GOT3 (cell line): ENCODE data around the gene TCAIM.

ENCODE experiments used
- DNase-seq: peaks from one replicate; lab custom pipeline; 2025; ENCODE audit warnings: mixed read lengths; lab: John Stamatoyannopoulos, UW

Gene TCAIM

DNA sequence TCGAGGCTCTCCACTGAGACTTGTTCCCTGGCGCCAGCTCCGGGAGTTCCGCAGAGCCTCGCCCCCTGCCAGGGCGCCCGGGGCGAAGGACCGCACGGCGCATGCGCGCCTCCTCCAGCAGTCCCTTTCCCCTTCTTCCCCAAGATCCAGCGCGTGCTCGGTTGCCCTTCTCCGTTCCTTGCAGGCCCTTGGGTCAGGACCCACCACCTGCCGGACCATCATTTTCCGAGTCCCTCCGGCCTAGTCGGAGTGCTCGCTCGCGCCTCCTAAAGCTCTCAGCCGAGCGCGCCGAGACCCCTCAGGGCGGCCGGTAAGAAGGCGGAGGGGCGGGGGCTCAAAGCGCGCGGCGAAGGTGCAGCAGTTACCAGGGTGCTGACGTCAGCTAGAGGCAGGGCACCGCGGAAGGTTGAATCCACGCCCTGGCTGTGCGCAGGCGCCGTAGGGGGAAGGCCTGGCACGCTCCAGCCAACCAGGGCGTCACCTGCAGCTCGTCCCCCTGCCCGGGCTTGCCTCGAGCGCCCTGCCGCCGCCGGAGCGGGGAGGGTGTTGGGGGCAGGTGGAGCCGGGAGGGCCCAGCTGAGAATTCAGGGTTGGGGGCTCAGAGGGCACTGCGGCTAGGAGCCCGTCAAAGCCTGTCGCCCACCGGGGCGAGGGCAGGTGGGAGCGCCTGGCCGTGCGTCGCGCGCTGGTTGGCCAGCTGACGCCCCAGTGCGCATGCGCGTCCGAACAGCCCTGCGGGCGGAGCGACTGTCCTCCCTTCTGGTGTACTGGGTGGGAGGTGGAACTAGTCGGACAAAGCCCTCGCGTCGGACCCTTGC is at the start of gene TCAIM:
TCAIM (plus strand) TSS at position 757 of the 818 bp plus-strand sequence. CDS start 16,017 bp downstream, outside the sequence.
- peak; percentile 96 for DNase-seq

GRCh38 chr3:44289882-44290462 is 48.6 kb upstream of the TCAIM start:
- no peak for DNase-seq

DNA sequence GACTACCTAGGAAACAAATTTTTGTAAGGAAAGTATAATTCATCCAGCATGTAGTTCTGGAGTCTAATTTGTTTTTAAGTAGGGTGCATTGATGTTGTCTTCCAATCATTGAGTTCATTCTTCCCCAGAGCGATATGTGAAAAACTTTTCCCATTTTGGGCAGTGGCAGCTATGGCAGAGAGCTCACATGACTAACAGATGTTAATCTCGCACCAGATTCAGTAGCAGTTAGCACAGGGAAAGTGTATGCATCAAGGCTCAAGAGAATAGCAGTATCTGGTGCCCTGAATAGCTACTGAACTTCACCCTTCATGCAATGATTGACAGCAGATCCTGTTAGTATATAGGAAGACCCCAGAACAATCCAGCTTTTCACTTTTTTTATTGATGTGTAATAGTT is 46.3 kb upstream of the TCAIM start:
- DNase-seq = no peak

DNA sequence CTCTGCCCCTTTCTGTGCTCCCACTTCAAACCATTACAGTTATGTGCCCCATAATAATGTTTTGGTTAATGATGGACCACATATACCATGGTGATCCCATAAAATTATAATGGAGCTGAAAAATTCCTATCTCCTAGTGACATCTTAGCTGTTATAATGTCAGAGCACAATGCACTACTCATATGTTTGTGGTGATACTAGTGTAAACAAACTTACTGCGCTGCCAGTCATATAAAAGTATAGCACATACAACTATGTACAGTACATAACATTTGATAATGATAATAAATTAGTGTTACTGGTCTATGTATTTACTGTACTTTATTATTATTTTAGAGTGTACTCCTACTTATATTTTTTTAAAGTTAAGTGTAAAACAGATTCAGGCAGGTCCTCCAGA is 45.6 kb upstream of the TCAIM start:
- DNase-seq = no peak

DNA sequence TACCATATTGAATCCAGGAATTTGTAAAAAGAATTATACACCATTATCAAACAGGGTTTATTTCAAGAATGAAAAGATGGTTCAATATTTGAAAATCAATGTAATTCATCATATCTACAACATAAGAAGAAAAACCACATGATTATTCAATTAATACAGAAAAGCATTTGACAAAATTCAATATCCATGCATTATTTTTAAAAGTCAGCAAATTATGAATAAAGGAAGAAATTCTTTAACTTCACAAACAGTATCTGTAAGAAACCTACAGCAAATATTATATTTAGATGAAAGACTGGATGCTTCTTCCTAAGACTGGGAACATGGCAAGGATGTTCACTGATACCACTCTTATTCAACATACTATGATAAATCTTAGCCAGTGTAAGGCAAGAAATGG is 41.3 kb upstream of the TCAIM start:
- DNase-seq = no peak

DNA sequence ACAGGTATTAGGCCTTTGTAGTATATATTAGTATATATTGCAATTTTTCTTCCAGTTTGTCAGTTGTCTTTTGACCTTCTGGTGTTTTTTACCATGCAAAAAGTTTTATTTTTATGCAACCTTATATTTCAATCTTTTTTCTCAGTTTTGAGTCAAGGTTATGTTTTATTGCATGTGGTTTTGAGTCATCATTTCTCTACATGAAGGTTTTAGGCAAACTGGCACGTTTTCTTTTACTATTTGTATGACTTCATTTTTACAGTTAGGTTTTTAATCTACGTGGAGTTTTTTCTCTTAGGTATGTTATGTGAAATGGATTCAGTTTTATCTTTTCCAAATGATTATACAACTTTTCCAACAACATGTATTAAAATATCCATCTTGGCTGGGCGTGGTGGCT is 36.8 kb upstream of the TCAIM start:
- DNase-seq = no peak

DNA sequence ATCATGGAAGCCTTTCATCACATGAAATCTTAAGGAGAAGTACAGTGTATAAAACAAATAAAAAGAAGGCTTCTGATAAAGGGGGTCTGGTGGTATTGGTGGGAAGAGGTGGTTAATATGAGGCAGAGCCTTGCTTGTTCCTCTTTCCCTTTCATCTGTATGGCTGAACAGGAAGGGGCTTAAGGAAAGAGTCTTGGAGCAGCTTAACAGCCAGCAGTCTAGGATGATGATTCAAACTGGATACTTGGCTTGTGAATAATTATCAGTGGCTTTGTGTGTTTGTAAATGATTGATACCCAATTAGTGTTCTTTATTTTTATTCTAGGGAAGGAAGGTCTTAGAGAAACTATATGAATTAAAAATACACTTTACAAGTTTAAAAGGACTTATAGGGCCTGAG is 29.1 kb upstream of the TCAIM start:
- DNase-seq = no peak

DNA sequence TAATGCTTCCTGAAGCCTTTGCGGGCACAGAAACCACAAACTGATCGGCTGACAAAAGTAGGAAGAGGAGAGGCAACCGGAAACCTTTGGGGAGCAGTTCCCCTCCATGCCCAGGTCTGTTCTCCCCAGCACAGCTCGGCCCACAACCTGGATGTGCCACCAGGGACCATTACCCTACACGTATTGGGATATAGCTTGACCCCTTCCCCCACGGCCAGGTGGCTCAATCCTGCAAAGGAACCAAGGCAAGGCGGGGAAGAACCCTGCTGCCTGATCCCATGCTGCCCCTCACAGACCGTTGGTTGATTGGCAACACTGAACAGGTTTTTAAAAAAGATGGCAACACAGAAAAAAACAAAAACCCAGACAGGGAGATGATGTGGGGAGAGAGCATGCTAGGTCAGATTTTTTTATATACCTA is 19.7 kb upstream of the TCAIM start:
- no peak for DNase-seq

- DNase-seq = no peak
These were observed 17.2 kb upstream of the TCAIM start for GRCh38 chr3:44321335-44321734.

DNA sequence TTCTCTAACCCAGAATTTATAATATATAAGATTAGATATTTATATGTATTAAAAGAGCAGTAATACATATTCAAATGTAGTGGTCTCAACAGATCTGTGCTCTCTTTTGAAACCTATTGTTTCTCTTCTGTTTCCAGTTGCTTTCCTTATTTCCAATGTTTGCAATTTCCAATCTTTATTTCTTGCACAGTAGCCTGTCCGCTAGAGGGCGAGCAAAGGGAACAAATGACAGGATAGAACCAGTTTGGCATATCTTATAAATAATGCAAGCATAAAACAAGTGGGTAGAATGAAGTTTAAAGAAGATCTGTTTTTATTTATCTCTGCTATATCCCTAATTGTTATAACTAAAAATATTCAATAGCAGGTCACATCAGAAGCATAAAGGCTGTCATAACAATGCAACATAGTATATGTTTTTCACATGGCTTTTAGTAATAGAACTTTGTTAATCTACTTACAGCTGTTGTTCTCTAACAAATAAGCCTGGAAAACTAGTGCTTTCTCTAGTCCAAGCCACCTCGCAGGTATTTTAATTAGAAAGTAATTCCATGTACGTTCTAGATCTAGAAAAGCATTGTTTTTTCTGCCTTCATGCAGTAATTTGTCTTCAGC is 15.1 kb upstream of the TCAIM start:
- no peak for DNase-seq

- DNase-seq = no peak
These were observed 14.0 kb upstream of the TCAIM start for GRCh38 chr3:44324584-44324983.

GRCh38 chr3:44326019-44326418 is 12.5 kb upstream of the TCAIM start:
- DNase-seq = no peak

DNA sequence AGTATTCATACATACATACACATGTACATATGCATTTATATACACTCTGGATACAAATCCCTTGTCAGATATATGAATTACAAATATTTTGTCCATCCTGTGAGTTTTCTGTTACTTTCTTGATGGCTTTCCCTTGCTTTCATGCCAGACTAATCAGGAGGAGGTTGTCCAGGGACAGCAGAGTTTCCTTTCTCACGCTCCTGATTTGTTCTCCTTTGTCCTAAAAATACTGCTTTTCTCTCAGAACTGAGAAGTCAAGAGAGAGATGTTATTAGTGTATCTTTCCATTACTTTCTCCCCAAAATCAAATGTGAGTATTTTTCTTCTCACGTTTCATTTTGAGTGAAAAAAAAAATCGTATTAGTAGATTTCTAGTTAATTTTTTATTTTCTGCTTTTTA is 12.1 kb upstream of the TCAIM start:
- no peak for DNase-seq

DNA sequence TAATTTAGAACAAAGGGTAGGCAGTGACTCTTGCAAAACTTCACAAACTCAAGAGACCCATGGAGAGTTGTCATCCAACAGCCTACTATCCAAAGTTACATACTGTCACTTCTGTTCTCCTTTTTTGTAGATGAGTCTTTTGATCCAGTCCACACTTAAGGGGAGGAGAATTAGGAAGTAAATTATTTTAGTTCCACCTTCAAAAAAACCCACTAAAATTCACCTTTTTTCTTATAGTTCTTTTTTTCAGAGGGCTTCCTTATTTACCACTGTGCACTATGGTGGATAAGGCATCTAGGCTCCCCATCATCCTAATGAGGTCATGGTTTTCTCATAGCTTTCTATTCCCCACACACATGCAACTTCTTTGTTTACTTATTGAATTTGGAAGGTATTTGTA is 8.6 kb upstream of the TCAIM start:
- DNase-seq = no peak

DNA sequence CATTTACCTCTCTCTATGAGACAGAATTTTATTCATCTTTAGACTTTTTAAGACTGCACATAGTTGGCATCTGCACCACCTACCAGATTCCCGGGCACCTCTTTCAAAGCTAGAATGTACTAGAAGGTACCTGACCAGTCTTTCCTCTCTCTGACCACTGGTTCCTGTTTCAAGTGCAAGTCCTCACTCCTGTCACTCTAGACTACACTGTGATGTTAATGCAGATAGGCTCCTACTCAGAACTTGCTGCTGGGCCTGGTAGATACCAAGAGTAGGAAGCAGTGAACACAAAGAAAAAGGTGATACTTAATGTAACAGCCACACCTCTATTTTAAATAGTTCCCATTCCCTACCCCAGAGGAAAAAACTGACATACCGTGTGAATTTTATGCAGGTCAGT is 8.1 kb upstream of the TCAIM start:
- DNase-seq = no peak

DNA sequence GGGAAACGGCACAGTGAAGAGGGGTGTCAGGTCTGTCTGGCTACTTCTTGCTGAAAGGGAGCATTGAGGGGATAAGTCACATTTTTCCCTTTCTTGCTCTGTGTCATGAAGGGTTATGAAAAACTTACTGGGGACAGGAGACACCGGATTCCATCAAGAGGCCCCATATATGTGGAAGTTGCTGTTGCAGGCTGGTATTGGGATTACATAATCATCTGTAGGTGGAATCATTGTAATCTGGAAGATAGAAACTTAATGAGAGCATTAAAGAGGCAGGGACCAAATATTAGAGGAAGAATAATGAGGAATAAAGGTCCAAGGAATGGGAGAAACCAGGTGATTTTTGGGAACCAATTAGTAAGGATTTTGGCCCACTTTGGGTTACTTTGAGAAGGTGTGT is 4.2 kb upstream of the TCAIM start:
- no peak for DNase-seq

DNA sequence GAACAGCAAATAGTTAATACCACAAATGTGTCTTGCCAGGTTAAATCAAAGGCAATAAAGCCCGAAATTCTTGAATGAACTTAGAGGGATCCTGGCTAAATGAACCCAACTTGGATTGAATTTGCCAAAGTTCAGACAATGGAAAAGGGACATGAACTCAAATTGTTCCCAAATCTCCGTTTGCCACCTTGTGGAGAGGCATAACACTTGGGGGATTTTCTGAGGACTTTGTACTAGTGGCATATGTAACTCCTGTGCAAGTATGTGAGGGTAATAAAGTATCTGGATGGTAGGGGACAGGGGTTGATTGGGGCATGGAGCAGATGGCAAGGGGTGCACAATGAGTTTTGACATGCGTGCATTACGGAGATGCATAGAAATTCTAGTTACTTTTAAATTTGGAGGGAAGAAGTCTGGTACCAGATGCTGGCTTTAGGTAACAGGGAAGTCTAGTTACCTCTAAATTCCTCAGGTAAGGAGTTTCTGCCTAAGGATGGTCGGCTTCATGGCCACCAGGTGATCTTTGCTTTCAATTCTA is 1.2 kb upstream of the TCAIM start:
- DNase-seq = no peak

DNA sequence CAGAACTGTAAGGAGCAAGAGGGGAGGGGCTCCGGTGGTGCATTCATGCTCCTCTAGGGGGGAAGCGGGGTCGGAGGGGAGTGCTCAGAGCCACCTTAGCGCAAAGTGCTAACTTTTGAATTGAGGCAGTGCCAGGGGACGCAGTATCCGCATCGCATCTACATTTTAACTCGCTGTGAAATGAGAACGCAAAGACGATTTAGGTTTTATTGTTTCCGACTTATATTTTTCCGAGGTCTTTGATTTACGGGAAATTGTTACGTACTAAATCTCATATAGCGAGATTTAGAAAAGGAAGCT is 212 bp downstream of the TCAIM start:
- DNase-seq = no peak

DNA sequence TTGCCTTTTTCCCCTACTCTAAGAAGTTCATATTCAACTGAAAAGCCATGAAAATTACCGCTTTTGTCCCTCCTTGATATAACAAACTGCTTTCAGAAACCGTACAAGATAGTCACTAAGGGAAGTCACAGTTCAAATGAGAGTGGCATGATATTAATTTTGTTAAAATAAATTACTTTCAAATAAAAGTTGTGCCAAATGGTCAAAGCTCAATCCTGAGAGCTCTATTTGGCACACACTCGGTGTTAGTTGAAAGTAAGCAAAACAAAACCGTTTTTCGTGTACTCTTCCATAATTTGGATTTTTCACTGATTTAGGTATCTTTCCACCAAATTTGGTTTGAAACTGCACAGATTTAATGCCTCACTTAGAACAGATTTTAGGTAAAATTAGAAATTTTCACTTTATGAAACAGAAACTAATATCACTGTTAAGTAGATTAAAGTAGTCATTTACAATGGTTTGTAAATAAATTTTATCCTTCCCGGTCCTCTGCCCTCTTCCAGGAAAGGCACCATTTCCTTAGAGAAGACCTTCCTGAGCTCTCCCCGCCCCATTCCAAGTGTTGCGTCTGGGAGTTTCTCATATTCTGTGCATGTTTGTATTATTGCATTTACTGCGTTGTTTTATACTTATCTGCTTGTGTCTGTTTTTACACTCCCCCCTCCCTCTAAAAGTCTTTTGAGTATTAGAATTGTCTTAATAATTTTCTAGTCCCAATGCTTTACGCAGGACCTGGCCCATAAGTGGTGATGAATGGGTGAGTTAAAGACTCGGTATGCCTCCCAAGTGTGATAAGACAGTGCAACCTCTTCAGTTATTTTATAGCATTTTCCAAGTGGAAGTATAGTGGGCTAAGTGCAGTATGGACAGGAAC is 853 bp downstream of the TCAIM start:
- no peak for DNase-seq

GRCh38 chr3:44340058-44340395 is 1.5 kb downstream of the TCAIM start:
- no peak for DNase-seq

GRCh38 chr3:44342176-44342790 is 3.7 kb downstream of the TCAIM start:
- no peak for DNase-seq

DNA sequence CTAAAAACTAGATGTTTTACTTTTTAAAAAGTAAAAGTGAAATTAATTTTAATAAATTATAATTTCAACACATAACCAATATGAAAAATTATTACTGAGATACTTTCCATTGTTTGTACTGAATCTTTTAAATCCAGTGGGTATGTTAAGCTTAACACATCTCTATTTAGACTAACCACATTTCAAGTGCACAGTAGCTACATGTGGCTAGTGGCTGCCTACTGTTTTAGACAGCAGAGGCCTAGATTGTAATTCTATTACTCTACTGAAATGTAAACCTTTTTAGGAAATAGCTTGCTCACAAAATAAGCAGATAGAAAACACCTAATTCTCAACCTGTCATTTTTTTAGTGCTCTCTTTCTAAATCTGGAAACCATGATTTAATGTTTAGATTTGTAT is 4.9 kb downstream of the TCAIM start:
- no peak for DNase-seq
